Mucosa of descending colon (tissue), 3 donors: ENCODE data around the gene MMP15. TPM values are rescaled to one million over a fixed set of nuclear protein-coding genes. Genes with fewer than 3 reads are reported as not detected.

Experiments
- ATAC-seq: fragments of 200-7000 bp; cut with Tn5 transposase; one replicate; pipeline ENCODE4 v1.9.1; 2020; ENCODE audit warnings: mild to moderate bottlenecking, moderate library complexity
- DNase-seq, 3 donors: peaks; one replicate each; pipeline ENCODE4 v3.0.0-alpha.2; 2020
- H3K36me3 ChIP-seq: fragments of 200-600 bp; one replicate; pipeline ENCODE4 v1.8.0; 2021; ENCODE audit warnings: low read depth, mild to moderate bottlenecking
- H3K4me1 ChIP-seq: fragments of 200-600 bp; one replicate; pipeline ENCODE4 v1.8.0; 2021; ENCODE audit warnings: low read depth, mild to moderate bottlenecking
- H3K4me3 ChIP-seq: fragments of 200-600 bp; one replicate; pipeline ENCODE4 v1.8.0; 2021; ENCODE audit warnings: mild to moderate bottlenecking
- H3K9me3 ChIP-seq: fragments of 200-600 bp; one replicate; pipeline ENCODE4 v1.8.0; 2021; ENCODE audit warnings: mild to moderate bottlenecking
- intact Hi-C, 2 donors: fragments of 100-400 bp; cut with DNase I in 1 of 2; cut with micrococcal nuclease in 1 of 2; formaldehyde crosslinking; loops; one replicate each; pipeline versions ENCODE4 v1.11.0 to v1.11.1; 2022; cut with DNase I, micrococcal nuclease
- total RNA-seq, 3 donors: library from RNA; stranded (reverse); fragmentation: NEBNext Ultra II Directional in 2 of 3; extraction: Animal tissue kit (Norgen Biotek cat#: 25700) in 2 of 3; gene quantifications; one replicate each; pipeline versions ENCODE4 v1.2.1 to v1.2.4, GENCODE V29; 2021 to 2023
- TF ChIP-seq, protein P1 (sequence below): fragments of 200-600 bp; IDR thresholded peaks from one replicate; pipeline ENCODE4 v1.8.0; 2022; ENCODE audit warnings: antibody characterized with exemption, mild to moderate bottlenecking
- donor health status: DM: no; HTN: no; CAD: no; lungs with moderate emphysema.
- donor health status: DM: no; HTN: no; CAD: no.
- donor health status: DM: no; HTN: yes; CAD: no.

The MMP15 gene
- total RNA-seq, 3 donors from 2014 or later: 57.9 to 140 (median 96.5) TPM

DNA sequence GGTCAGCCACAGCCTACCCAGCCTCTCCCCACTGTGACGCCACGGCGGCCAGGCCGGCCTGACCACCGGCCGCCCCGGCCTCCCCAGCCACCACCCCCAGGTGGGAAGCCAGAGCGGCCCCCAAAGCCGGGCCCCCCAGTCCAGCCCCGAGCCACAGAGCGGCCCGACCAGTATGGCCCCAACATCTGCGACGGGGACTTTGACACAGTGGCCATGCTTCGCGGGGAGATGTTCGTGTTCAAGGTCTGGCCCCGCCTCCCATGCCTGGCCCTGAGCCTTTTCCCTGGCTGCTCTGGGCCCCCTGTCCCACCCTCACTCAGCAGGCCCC, 16.0 kb downstream of the MMP15 start:
- Histone ChIP-seq H3K36me3 (peaks cover 6% of the 10 kb centered on the region), H3K9me3 (no peaks in the 10 kb centered on the region), H3K4me3 (no peak overlapping the region), H3K4me1 (no peaks in the 10 kb centered on the region)
- no peak for ATAC-seq
- no peak for DNase-seq
- intact Hi-C loops: no loop called here
- TF ChIP-seq, protein P1, sequence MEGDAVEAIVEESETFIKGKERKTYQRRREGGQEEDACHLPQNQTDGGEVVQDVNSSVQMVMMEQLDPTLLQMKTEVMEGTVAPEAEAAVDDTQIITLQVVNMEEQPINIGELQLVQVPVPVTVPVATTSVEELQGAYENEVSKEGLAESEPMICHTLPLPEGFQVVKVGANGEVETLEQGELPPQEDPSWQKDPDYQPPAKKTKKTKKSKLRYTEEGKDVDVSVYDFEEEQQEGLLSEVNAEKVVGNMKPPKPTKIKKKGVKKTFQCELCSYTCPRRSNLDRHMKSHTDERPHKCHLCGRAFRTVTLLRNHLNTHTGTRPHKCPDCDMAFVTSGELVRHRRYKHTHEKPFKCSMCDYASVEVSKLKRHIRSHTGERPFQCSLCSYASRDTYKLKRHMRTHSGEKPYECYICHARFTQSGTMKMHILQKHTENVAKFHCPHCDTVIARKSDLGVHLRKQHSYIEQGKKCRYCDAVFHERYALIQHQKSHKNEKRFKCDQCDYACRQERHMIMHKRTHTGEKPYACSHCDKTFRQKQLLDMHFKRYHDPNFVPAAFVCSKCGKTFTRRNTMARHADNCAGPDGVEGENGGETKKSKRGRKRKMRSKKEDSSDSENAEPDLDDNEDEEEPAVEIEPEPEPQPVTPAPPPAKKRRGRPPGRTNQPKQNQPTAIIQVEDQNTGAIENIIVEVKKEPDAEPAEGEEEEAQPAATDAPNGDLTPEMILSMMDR: no peak

DNA sequence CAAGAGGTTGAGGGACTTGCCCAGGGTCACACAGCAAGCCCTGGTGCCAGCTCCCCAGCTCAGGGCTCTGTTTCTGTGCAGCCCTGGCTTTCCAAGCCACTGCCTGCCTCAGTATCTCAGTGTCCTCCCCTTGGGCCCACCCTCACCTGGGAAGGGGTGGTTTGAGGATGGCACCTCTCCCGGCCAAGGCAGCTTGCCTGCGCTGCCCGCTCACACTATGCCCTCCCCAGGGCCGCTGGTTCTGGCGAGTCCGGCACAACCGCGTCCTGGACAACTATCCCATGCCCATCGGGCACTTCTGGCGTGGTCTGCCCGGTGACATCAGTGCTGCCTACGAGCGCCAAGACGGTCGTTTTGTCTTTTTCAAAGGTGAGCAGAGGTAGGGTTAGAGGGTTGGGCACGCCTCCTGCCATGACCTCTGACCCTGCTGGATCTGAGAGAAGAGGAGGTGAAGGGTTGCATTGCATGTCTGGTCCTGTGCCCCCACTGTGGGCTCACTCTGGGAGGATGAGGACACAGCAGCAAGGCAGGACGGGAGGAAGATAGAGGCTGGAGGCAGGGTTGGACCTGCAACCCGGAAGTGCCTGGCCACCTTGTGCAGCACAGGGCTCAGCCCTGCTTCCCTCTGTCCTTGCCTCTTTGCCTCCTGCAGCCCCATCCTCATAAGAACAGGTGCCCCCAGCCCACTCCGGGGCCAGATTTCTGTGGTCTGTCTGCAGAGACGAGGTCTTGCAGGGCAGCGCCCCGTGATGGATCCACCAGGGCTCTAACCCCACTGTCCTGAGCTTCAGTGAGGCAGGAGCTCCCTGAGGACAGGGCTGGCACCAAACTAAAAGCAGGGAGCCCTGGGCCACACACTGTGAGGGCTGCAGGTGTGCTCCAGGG, 16.7 kb downstream of the MMP15 start:
- TF ChIP-seq, protein P1: no peak
- H3K9me3 ChIP-seq: no peaks in the 10 kb centered on the region
- peaks cover 5% of the 10 kb centered on the region for H3K4me1 ChIP-seq
- no peak for ATAC-seq
- no peak overlapping the region for H3K4me3 ChIP-seq
- no peak for DNase-seq
- H3K36me3 ChIP-seq: peaks cover 6% of the 10 kb centered on the region
- intact Hi-C loops: no loop called here

DNA sequence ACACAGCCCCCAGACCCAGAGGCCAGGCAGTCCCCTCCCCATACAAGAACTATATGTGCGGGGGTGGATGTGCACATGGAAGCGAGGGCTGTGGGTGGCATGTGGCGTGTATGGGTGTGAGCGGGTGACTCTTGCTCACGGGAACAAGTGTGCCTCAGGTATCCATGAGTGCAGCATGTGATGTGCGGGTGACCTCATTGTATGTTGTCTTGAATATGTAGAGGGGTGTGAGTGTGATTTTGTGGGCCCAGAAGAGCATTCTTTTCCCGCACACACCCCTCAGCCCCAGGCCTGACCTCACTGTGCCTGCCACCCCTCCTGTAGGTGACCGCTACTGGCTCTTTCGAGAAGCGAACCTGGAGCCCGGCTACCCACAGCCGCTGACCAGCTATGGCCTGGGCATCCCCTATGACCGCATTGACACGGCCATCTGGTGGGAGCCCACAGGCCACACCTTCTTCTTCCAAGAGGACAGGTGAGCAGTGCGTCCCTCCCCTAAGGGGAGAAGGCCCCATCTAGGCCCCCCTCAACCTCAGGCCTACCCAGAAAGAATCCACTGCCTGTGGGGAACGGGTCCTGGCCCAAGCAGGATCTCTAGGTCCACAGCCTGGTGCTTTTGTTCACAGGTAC, 17.4 kb downstream of the MMP15 start:
- H3K4me3 ChIP-seq: no peak overlapping the region
- peaks cover 5% of the 10 kb centered on the region for H3K4me1 ChIP-seq
- H3K9me3 ChIP-seq: no peaks in the 10 kb centered on the region
- ATAC-seq: no peak
- TF ChIP-seq, protein P1: no peak
- intact Hi-C loops: no loop called here
- DNase-seq: no peak
- H3K36me3 ChIP-seq: peaks cover 6% of the 10 kb centered on the region

DNA sequence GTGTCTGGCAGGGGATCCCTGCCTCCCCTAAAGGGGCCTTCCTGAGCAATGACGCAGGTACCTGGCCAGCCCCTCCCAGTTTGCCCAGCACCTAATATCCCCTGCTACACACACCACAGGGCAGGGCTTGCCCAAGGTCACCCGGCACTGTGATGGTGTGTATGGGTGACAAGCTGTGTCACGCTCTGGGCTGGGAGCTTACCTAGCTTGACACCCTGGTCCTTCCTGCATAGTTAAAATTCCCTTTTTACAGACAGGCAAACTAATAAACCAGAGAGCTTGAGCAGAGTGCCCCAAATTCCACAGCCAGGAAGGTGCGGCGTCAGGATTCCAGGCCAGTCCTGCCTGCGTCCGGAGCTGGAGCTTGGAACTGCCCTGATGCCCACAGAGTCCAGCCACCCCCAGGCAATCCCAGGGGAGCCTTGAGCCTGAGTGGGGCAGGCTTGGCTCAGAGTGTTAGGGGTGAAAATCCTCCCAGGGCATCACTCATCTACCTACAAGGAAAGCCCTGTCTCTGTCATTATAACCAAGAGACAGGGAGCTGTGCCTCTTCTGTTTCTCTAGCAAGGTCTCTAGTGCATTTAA, 18.1 kb downstream of the MMP15 start:
- H3K4me3 ChIP-seq: no peak overlapping the region
- H3K4me1 ChIP-seq: peaks cover 5% of the 10 kb centered on the region
- ATAC-seq (no peak), DNase-seq (no peak)
- TF ChIP-seq, protein P1: no peak
- intact Hi-C loops: no loop called here
- H3K36me3 ChIP-seq: peaks cover 6% of the 10 kb centered on the region
- no peaks in the 10 kb centered on the region for H3K9me3 ChIP-seq

DNA sequence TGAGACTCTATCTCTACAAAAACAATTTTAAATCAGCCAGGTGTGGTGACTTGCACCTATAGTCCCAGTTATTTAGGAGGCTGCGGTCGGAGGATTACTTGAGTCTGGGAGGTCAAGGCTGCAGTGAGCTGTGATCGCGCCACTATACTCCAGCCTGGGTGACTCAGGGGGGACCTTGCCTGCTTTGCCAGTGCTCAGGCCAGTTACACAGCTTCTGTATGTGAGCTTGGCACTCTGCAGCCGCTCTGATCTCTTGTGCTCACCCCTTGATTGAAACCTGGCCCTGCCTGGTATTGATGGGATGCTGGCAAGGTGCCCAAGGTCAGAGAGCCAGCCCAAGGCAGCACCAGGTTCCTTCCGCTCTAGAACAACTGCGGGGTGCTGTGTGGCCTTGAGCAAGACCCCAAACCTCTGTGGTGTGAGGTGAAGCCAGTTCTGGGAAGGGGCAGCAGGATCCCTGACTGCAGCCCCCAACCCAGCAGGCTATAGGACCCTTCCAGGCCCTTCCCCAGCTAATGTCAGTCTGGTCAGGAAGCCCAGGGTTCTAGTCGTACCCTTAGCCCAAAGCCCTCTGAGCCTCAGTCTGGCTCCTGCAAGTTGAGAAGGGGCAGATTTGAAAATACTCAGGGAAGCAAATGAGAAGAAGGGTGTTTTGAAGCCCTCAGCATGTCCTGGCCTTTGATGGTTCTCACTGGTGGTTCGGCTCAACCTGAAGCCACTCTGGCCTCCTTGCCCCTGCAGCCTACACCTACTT, 18.9 kb downstream of the MMP15 start:
- no peaks in the 10 kb centered on the region for H3K9me3 ChIP-seq
- peaks cover 5% of the 10 kb centered on the region for H3K4me1 ChIP-seq
- ATAC-seq (no peak), DNase-seq (no peak)
- no peak overlapping the region for H3K4me3 ChIP-seq
- intact Hi-C loops: no loop called here
- TF ChIP-seq, protein P1: no peak
- H3K36me3 ChIP-seq: peaks cover 6% of the 10 kb centered on the region
